Spleen (tissue), 7 donors: ENCODE results near the gene MIB1.

Source experiments
- CTCF ChIP-seq, 11 experiments: fragments of 200-600 bp in 7 of 11; fragments of 450-650 bp in 4 of 11; sonication (generic) in 4 of 11; IDR thresholded peaks in 8 of 11; conservative IDR thresholded peaks in 3 of 11; 1 replicate in 7 of 11; 2 replicates in 4 of 11; pipeline versions ENCODE4 v1.4.0 to v1.8.0; 2016 to 2021; ENCODE audit warnings: antibody characterized with exemption in 11 of 11, inconsistent platforms in 4 of 11, mild to moderate bottlenecking in 1 of 11
- POLR2A ChIP-seq, 3 donors: fragments of 450-650 bp; IDR thresholded peaks; one replicate each; pipeline ENCODE4 v1.5.1; 2017; ENCODE audit warnings: antibody characterized with exemption in 3 of 3, mild to moderate bottlenecking in 1 of 3
- POLR2AphosphoS5 ChIP-seq, 3 donors: sonication (generic); formaldehyde crosslinking; IDR thresholded peaks; one replicate each; pipeline ENCODE4 v1.5.1; 2017; ENCODE audit warnings: antibody characterized with exemption in 3 of 3
- donor health status: DM: no; HTN: no; CAD: no; lungs with moderate emphysema.
- donor health status: DM: no; HTN: no; CAD: no.
- donor health status: DM: no; HTN: no; CAD: no.

- TF ChIP-seq POLR2A (IDR thresholded peaks at IDR 0.05) (no peak), CTCF (IDR thresholded peaks at IDR 0.05 in 8 of 11, conservative IDR thresholded peaks at IDR 0.05 in 3 of 11) (no peak), POLR2AphosphoS5 (IDR thresholded peaks at IDR 0.05) (no peak)
Measured at GRCh38 chr18:21855432-21855831, 114.8 kb downstream of the MIB1 start.
